Suprapubic skin (tissue), 3 donors: ENCODE results near the gene LYPD6B.
A peak's percentile ranks its signal among the peaks of the same experiment; 100 is the strongest.

Source experiments
- CTCF ChIP-seq, 2 donors: fragments of 200-600 bp in 1 of 2; fragments of 450-650 bp in 1 of 2; sonication (generic) in 1 of 2; IDR thresholded peaks; one replicate each; pipeline ENCODE4 v1.5.1; 2016 to 2019; ENCODE audit warnings: antibody characterized with exemption in 2 of 2, mild to moderate bottlenecking in 1 of 2, moderate library complexity in 1 of 2
- POLR2A ChIP-seq, 2 donors: fragments of 450-650 bp; IDR thresholded peaks; one replicate each; pipeline ENCODE4 v1.6.1; 2017; ENCODE audit warnings: antibody characterized with exemption in 2 of 2, mild to moderate bottlenecking in 2 of 2, moderate library complexity in 2 of 2

DNA sequence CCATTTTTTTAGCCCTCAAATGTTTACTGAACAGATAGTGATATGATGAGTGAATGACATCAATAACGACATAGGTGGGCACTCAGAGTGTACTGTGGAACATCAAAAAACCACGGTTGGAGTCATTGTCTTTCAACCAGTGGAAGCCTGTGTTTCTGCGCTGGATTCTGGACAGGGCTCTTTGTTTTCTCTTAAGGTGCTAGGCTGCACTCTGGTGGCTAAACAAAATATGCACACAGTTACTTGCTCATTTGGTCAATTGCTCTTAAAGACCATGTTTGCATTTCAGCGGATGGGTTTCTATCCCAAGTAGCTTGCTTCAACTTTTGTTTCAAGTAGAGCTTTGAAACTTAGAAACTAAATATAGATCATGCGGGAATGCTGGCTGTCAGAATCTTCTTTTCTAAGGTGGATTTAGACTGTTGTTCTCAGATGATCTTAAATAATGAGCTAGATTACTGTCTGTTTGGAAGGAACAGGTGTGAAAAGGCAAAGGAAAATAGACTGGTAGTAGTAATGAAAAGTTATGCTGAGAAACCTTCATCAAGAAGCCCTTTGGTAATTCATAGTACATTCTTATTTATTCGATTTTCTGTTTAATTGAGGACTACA lies 48.5 kb upstream of the LYPD6B start:
- peak; percentile 58 to 67 for TF ChIP-seq CTCF (IDR thresholded peaks at IDR 0.05)
- no peak for TF ChIP-seq POLR2A (IDR thresholded peaks at IDR 0.05)
